H1 (cell line): ENCODE data around the gene NPIPA5. TPM values are rescaled to one million over a fixed set of nuclear protein-coding genes. Genes with fewer than 3 reads are reported as not detected.

Source experiments
- ATF3 ChIP-seq: IDR thresholded peaks from 2 replicates; pipeline ENCODE4 v1.6.1; 2011; ENCODE audit warnings: low read depth, mild to moderate bottlenecking, low read length; ENCODE audit not compliant: insufficient read depth
- CREB1 ChIP-seq: IDR thresholded peaks from 2 replicates; pipeline ENCODE4 v1.6.1; 2012; ENCODE audit warnings: inconsistent platforms
- GABPA ChIP-seq: IDR thresholded peaks from 2 replicates; pipeline ENCODE4 v1.6.1; 2011; ENCODE audit warnings: mild to moderate bottlenecking, low read length, moderate library complexity, borderline replicate concordance; ENCODE audit not compliant: insufficient read depth
- polyA plus RNA-seq, 7 experiments: library from polyadenylated mRNA; depleted of rRNA in 3 of 7; stranded (reverse) in 5 of 7; unstranded in 2 of 7; fragments of >200 nt in 5 of 7; fragments of 200-250 nt in 2 of 7; gene quantifications; 1 replicate in 5 of 7; 2 replicates in 1 of 7; 4 replicates in 1 of 7; pipeline versions ENCODE4 v1.2.1 to v1.2.3, GENCODE V29; 2011 to 2013; ENCODE audit warnings: missing spikeins in 2 of 7, mixed read lengths in 2 of 7
- total RNA-seq: library from RNA; stranded (reverse); fragmentation: NEBNext Ultra II Directional; extraction: Animal tissue kit (Norgen Biotek cat#: 25700); gene quantifications from 2 replicates; pipeline ENCODE4 v1.2.1, GENCODE V29; 2021
- TF ChIP-seq, protein P1 (sequence below): fragments of 300-600 bp; sonication (generic); IDR thresholded peaks from 2 replicates; pipeline ENCODE4 v1.7.1; 2012; ENCODE audit warnings: low read length, moderate library complexity, mild to moderate bottlenecking, inconsistent platforms; ENCODE audit not compliant: insufficient replicate concordance

Gene NPIPA5
- total and polyA plus RNA-seq, 2 of the 8 experiments (the other 6 are each of a cell fraction or from before 2014, with no cell fraction given): 0.61 to 4.1 TPM

DNA sequence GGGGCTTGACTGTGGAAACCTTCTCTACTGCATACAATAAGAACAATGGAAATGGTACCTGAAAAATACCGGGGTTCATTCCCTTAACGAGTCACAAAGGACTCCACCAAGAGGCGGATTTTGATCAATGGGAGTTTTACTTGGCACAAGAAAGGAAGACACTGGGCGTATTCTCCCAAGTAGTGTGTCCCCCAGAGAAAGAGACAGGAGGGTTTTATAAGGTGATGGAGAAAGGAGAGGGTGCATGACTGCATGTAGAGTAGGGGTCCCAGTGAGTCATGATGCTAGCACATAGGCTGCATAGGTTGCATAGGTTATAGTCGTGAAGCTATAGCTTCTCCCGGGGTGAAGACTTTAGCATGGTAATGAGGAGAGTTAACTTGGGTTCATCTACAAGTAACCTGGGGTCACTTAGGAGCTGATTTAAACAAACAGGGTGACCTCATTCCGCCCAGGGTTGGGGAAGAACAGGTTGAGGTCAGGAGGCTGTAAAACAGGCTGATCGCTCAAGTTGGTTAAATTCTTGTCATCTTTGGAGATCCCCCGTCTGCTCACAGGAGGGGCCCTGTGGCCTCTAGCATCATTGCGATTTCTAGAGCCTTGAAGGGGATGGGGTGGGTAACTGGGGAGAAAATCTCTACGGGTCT lies 19.0 kb upstream of the NPIPA5 start (continued):
- TF ChIP-seq CREB1 (no peak), GABPA (no peak), ATF3 (no peak)
- TF ChIP-seq, protein P1, sequence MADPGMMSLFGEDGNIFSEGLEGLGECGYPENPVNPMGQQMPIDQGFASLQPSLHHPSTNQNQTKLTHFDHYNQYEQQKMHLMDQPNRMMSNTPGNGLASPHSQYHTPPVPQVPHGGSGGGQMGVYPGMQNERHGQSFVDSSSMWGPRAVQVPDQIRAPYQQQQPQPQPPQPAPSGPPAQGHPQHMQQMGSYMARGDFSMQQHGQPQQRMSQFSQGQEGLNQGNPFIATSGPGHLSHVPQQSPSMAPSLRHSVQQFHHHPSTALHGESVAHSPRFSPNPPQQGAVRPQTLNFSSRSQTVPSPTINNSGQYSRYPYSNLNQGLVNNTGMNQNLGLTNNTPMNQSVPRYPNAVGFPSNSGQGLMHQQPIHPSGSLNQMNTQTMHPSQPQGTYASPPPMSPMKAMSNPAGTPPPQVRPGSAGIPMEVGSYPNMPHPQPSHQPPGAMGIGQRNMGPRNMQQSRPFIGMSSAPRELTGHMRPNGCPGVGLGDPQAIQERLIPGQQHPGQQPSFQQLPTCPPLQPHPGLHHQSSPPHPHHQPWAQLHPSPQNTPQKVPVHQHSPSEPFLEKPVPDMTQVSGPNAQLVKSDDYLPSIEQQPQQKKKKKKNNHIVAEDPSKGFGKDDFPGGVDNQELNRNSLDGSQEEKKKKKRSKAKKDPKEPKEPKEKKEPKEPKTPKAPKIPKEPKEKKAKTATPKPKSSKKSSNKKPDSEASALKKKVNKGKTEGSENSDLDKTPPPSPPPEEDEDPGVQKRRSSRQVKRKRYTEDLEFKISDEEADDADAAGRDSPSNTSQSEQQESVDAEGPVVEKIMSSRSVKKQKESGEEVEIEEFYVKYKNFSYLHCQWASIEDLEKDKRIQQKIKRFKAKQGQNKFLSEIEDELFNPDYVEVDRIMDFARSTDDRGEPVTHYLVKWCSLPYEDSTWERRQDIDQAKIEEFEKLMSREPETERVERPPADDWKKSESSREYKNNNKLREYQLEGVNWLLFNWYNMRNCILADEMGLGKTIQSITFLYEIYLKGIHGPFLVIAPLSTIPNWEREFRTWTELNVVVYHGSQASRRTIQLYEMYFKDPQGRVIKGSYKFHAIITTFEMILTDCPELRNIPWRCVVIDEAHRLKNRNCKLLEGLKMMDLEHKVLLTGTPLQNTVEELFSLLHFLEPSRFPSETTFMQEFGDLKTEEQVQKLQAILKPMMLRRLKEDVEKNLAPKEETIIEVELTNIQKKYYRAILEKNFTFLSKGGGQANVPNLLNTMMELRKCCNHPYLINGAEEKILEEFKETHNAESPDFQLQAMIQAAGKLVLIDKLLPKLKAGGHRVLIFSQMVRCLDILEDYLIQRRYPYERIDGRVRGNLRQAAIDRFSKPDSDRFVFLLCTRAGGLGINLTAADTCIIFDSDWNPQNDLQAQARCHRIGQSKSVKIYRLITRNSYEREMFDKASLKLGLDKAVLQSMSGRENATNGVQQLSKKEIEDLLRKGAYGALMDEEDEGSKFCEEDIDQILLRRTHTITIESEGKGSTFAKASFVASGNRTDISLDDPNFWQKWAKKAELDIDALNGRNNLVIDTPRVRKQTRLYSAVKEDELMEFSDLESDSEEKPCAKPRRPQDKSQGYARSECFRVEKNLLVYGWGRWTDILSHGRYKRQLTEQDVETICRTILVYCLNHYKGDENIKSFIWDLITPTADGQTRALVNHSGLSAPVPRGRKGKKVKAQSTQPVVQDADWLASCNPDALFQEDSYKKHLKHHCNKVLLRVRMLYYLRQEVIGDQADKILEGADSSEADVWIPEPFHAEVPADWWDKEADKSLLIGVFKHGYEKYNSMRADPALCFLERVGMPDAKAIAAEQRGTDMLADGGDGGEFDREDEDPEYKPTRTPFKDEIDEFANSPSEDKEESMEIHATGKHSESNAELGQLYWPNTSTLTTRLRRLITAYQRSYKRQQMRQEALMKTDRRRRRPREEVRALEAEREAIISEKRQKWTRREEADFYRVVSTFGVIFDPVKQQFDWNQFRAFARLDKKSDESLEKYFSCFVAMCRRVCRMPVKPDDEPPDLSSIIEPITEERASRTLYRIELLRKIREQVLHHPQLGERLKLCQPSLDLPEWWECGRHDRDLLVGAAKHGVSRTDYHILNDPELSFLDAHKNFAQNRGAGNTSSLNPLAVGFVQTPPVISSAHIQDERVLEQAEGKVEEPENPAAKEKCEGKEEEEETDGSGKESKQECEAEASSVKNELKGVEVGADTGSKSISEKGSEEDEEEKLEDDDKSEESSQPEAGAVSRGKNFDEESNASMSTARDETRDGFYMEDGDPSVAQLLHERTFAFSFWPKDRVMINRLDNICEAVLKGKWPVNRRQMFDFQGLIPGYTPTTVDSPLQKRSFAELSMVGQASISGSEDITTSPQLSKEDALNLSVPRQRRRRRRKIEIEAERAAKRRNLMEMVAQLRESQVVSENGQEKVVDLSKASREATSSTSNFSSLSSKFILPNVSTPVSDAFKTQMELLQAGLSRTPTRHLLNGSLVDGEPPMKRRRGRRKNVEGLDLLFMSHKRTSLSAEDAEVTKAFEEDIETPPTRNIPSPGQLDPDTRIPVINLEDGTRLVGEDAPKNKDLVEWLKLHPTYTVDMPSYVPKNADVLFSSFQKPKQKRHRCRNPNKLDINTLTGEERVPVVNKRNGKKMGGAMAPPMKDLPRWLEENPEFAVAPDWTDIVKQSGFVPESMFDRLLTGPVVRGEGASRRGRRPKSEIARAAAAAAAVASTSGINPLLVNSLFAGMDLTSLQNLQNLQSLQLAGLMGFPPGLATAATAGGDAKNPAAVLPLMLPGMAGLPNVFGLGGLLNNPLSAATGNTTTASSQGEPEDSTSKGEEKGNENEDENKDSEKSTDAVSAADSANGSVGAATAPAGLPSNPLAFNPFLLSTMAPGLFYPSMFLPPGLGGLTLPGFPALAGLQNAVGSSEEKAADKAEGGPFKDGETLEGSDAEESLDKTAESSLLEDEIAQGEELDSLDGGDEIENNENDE: no peak
